HG03175 (cell line): ENCODE data around the gene SLC22A7.

Source experiments
- ATAC-seq: cut with Tn5 transposase; IDR thresholded peaks from one replicate; pipeline ENCODE4 v1.9.1; 2021; ENCODE audit warnings: mild to moderate bottlenecking, moderate library complexity; ENCODE audit not compliant: unreplicated experiment

Gene SLC22A7, protein sequence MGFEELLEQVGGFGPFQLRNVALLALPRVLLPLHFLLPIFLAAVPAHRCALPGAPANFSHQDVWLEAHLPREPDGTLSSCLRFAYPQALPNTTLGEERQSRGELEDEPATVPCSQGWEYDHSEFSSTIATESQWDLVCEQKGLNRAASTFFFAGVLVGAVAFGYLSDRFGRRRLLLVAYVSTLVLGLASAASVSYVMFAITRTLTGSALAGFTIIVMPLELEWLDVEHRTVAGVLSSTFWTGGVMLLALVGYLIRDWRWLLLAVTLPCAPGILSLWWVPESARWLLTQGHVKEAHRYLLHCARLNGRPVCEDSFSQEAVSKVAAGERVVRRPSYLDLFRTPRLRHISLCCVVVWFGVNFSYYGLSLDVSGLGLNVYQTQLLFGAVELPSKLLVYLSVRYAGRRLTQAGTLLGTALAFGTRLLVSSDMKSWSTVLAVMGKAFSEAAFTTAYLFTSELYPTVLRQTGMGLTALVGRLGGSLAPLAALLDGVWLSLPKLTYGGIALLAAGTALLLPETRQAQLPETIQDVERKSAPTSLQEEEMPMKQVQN

GRCh38 chr6:43297644-43298564 lies at the start of gene SLC22A7:
Gene SLC22A7, plus strand, starts transcription at chr6:43298260. Its CDS starts 99 bp downstream, at chr6:43298359.
- ATAC-seq = no peak

DNA sequence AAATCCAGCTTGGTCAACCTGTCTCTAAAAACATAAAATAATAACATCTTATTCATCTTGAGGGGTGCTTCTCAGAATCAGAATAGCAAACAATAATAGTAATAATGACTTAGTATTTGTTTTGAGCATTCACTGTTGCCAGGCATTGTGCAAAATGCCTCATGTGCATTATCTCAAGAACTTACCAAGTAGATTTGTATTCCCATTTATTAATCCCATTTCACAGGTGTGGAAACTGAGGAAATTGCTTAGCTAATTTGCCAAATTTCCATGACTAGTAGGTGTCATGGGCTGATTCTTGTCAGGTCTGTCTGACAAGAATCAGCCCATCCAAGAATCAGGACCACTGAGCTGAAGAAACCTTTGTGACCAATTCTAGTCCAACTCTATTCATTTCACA lies 49.3 kb upstream of the SLC22A7 start:
- no peak for ATAC-seq

GRCh38 chr6:43250992-43251373 lies 47.1 kb upstream of the SLC22A7 start:
- ATAC-seq = no peak

DNA sequence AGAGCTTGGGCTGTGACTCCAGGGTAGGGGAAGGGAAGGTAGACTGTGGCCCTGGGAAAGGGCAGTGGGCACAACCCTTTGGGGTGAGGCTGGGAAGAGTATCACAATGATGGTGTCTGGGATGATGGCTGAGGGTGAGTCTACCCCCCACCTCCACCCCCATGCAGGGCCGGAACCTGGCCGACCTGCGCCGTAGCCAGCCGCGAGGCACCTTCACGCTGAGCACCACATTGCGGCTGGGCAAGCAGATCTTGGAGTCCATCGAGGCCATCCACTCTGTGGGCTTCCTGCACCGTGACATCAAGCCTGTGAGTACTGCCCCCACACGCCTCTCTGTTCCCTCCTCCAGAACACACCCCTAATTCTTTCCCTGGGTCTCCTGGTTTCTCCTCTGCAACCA lies 44.7 kb upstream of the SLC22A7 start:
- no peak for ATAC-seq

- ATAC-seq = no peak
Measured at GRCh38 chr6:43254138-43254817, 43.8 kb upstream of the SLC22A7 start.

DNA sequence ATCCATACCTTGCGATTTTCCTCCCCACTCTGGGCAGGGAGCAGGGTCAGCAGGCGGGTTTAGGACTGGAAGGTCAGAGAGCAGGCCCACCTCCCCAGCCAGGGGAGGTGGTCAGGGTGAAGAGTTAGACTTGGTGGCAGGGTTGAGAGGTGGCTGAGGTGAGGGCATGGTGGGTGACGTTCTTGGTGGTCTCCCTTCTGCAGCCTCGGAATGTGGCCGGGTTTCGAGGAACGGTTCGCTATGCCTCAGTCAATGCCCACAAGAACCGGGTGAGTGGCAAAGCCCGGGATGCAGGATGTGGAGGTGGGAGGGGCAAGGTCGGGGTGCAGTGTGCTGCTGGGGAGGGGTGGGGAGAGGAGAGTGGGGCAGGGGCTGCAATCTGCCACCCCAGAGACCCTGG lies 43.2 kb upstream of the SLC22A7 start:
- ATAC-seq = no peak

- no peak for ATAC-seq
Measured at GRCh38 chr6:43255408-43256054, 42.5 kb upstream of the SLC22A7 start.

DNA sequence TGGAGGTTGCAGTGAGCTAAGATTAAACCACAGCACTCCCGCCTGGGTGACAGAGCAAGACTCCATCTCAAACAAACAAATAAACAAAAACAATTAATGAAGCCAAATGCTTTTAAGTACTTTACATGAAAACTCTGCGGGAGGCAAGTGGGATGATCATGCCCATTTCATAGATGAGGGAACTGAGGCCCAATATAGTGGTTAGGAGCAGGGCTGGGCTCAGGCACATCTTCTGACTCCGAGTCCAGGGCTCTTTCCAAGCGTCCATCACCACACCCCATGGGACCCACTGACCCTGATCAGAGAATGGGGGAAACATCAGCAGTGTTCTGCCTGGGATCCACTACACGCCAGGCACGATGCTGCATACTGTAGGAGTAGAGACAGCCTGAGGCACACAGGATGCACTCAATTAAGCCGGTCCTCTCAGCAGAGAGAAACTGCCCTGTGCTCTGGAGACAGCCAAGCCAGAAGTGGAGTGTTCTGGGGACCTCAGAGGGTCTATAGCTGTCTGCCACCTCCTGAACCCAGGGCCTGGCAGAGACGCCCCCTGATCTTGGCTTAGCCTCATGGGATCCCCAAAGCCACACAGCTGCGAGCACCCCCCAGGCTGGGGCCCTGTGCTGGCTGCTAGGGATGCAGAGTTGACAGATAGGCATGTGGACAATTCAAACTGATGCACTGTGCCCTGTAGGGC lies 41.2 kb upstream of the SLC22A7 start:
- ATAC-seq = no peak

DNA sequence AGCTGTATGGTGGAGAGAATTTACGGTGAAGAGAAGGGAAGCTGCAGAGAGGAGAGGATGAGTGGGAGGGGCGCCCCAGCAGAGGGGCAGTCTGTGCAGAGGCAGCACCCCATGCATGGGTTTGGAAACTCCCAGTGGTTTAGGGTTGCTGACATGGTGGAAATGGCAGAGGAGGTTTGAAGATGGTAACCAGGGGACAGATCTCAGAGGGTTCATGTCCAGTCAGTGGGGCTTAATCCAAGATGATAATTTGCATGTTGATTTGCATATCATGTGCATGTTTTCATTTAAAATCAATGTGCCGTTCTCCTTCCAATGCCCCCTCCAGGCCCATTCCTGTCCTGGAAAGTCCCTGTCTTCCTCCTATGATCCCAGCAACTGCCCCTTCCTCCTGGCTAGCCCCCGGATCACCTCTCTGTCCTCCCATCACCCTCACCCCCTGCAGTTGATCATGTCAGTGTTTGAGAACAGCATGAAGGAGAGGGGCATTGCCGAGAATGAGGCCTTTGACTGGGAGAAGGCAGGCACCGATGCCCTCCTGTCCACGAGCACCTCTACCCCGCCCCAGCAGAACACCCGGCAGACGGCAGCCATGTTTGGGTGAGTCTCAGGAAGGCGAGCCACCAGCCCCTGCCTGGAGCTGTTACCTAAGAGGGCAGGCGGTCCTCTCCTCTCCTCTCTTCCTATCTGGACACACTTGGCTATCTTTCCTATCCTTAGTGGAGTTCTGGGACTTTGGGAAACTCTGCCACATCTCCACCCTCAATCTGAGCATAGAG lies 40.5 kb upstream of the SLC22A7 start:
- no peak for ATAC-seq

DNA sequence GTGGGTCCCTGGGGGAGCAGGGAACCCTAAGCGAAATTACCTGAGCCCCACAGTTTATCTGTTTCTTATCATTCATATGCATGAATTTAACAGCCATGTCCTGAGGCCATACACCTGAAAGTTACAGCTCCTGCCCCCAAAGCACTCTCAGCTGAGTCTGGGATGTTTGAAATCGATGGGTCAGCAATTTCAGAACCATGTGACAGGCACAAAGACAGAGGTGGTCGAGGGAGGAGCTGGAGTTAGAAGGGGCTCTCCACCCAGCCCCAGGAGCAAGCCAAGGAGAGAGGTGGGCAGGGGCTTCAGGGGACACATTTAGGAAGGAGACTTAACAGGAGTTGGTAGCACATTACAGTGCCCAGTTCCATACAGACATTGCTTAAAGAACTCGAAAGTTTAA lies 39.9 kb upstream of the SLC22A7 start:
- ATAC-seq = no peak

- ATAC-seq = no peak
Measured at GRCh38 chr6:43258807-43259686, 39.0 kb upstream of the SLC22A7 start.

- ATAC-seq = no peak
Measured at GRCh38 chr6:43260791-43261190, 37.3 kb upstream of the SLC22A7 start.

DNA sequence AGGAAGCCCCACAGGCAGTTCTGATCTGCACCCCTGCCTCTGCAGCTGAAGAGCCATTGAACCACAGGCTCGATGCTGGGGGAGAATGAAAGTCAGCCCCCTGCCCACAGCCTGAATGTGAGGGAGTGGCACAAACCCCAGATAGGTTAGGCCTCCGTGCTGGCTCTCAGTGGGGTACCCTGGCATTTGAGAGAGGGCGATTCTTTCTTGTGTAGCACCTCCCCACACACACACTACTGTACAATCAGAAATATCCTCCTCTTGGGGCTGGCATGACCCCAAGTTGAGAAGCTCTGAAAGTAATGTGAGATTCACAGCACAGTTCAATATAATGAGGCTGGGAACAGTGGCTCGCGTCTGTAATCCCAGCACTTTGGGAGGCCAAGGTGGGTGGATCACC lies 36.9 kb upstream of the SLC22A7 start:
- no peak for ATAC-seq

- ATAC-seq = no peak
Measured at GRCh38 chr6:43262000-43262779, 35.9 kb upstream of the SLC22A7 start.

DNA sequence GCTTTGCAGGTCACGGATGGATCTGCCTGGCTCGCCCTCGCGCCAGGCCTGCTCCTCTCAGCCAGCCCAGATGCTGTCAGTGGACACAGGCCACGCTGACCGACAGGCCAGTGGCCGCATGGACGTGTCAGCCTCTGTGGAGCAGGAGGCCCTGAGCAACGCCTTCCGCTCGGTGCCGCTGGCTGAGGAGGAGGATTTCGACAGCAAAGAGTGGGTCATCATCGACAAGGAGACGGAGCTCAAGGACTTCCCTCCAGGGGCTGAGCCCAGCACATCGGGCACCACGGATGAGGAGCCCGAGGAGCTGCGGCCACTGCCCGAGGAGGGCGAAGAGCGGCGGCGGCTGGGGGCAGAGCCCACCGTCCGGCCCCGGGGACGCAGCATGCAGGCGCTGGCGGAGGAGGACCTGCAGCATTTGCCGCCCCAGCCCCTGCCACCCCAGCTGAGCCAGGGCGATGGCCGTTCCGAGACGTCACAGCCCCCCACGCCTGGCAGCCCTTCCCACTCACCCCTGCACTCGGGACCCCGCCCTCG lies 35.2 kb upstream of the SLC22A7 start:
- ATAC-seq = no peak

DNA sequence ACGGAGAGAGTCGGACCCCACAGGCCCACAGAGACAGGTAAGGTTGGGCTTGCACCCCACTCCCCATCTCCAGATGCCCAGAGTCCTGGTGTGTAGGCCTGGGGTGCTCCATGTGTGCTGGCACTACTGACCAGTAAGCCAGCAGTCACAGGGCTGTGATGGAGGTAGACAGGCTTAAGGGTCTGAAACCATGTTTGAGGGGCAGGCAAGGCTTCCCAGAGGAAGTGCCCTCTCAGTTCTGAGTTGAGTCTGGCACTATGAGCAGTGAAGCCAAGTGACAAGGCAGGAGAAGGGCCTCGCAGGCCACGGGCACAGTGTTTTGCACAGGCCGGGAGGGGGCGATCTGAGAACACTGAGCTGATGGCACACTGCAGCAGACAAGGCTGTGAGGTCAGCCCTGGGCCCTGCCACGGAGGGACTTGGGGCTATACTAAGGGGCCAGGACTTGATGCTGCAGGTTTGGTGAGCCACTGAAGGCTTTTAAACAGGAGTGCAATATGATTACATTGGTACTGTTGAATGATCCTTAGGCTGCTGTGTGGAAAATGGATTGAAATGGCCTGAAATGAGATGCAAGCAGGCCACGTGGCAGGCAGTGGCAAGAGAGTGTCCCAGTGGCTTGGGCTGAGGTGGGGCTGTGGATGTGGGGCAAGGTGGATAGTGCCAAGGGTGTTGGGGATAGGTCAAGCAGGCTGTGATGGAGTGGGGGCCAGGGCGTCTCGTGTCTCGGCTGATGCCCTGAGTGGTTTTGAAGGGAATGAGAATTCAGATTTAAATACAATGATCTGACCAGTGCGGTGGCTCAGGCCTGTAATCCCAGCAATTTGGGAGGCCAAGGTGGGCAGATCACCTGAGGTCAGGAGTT lies 34.5 kb upstream of the SLC22A7 start:
- peak; percentile 51 for ATAC-seq
